HEK293 (cell line): ENCODE data around the gene PKM.

Source experiments
- CTCF ChIA-PET: fragments of 350-600 bp; formaldehyde crosslinking; extraction: SDS; loops from one replicate; lab custom pipeline; 2021; ENCODE audit warnings: antibody characterized with exemption; lab: Yijun Ruan, JAX
- POLR2A ChIA-PET: fragments of 300-600 bp; formaldehyde crosslinking; extraction: SDS; loops from one replicate; lab custom pipeline; 2020; ENCODE audit warnings: antibody characterized with exemption, inconsistent platforms; lab: Yijun Ruan, JAX
- H3K27ac ChIP-seq: fragments of 200-500 bp; sonication (Bioruptor generic); 2 replicates; pipeline ENCODE4 v1.5.1; 2014; ENCODE audit warnings: low read depth, low read length, control low read depth, inconsistent platforms; ENCODE audit errors: extremely low read depth
- H3K36me3 ChIP-seq, 2 experiments: fragments of 200-500 bp in 1 of 2; sonication (Bioruptor generic) in 1 of 2; 1 replicate in 1 of 2; 2 replicates in 1 of 2; pipeline ENCODE4 v1.5.1; 2014 to 2017; ENCODE audit warnings: inconsistent platforms in 2 of 2, low read length in 2 of 2; ENCODE audit not compliant: control insufficient read depth in 2 of 2, insufficient read depth in 1 of 2
- H3K4me1 ChIP-seq: fragments of 200-500 bp; sonication (Bioruptor generic); 2 replicates; pipeline ENCODE4 v1.5.1; 2014; ENCODE audit warnings: mild to moderate bottlenecking, low read length, inconsistent platforms; ENCODE audit not compliant: control insufficient read depth, insufficient read depth
- H3K4me3 ChIP-seq: 2 replicates; pipeline ENCODE4 v1.5.1; 2011; ENCODE audit warnings: low read depth, mild to moderate bottlenecking, control low read depth, low read length, moderate library complexity
- H3K9me3 ChIP-seq: fragments of 200-500 bp; sonication (Bioruptor generic); 2 replicates; pipeline ENCODE4 v1.5.1; 2014; ENCODE audit warnings: low read depth, low read length, inconsistent platforms; ENCODE audit not compliant: control insufficient read depth, insufficient read depth
- BCL11B ChIP-seq: fragments of 450-650 bp; formaldehyde crosslinking; IDR thresholded peaks from 2 replicates; pipeline ENCODE4 v1.5.1; 2016; ENCODE audit warnings: low read depth, missing biosample characterization, missing genetic modification characterization
- GLIS1 ChIP-seq: fragments of 450-650 bp; formaldehyde crosslinking; IDR thresholded peaks from 2 replicates; pipeline ENCODE4 v1.5.1; 2016; ENCODE audit warnings: missing biosample characterization, missing genetic modification characterization
- RBAK ChIP-seq: fragments of 450-650 bp; formaldehyde crosslinking; IDR thresholded peaks from 2 replicates; pipeline ENCODE4 v1.5.1; 2016; ENCODE audit warnings: missing biosample characterization, missing genetic modification characterization
- ZIC2 ChIP-seq: fragments of 450-650 bp; formaldehyde crosslinking; IDR thresholded peaks from 2 replicates; pipeline ENCODE4 v1.5.1; 2016; ENCODE audit warnings: missing biosample characterization, missing genetic modification characterization
- ZNF10 ChIP-seq: fragments of 450-650 bp; formaldehyde crosslinking; IDR thresholded peaks from 2 replicates; pipeline ENCODE4 v1.5.1; 2017; ENCODE audit warnings: missing biosample characterization, missing genetic modification characterization
- ZNF112 ChIP-seq: fragments of 450-650 bp; formaldehyde crosslinking; IDR thresholded peaks from 2 replicates; pipeline ENCODE4 v1.5.0; 2017; ENCODE audit warnings: missing biosample characterization, missing genetic modification characterization
- ZNF211 ChIP-seq: fragments of 450-650 bp; formaldehyde crosslinking; IDR thresholded peaks from 2 replicates; pipeline ENCODE4 v1.5.1; 2016; ENCODE audit warnings: low read depth, missing biosample characterization, missing genetic modification characterization
- ZNF223 ChIP-seq: fragments of 450-650 bp; formaldehyde crosslinking; IDR thresholded peaks from 2 replicates; pipeline ENCODE4 v1.5.1; 2016; ENCODE audit warnings: missing biosample characterization, missing genetic modification characterization
- ZNF302 ChIP-seq: fragments of 450-650 bp; formaldehyde crosslinking; IDR thresholded peaks from 2 replicates; pipeline ENCODE4 v1.5.1; 2016; ENCODE audit warnings: missing biosample characterization, missing genetic modification characterization, low read depth
- ZNF37A ChIP-seq: fragments of 450-650 bp; IDR thresholded peaks from 2 replicates; pipeline ENCODE4 v1.5.1; 2018; ENCODE audit warnings: missing biosample characterization, missing genetic modification characterization
- ZNF530 ChIP-seq: fragments of 450-650 bp; formaldehyde crosslinking; IDR thresholded peaks from 2 replicates; pipeline ENCODE4 v1.5.1; 2016; ENCODE audit warnings: low read depth, missing biosample characterization, missing genetic modification characterization
- ZNF600 ChIP-seq: fragments of 450-650 bp; formaldehyde crosslinking; IDR thresholded peaks from 2 replicates; pipeline ENCODE4 v1.5.1; 2016; ENCODE audit warnings: missing biosample characterization, missing genetic modification characterization
- TF ChIP-seq, protein P1 (sequence below): fragments of 450-650 bp; formaldehyde crosslinking; IDR thresholded peaks from 2 replicates; pipeline ENCODE4 v1.5.1; 2016; ENCODE audit warnings: missing biosample characterization, missing genetic modification characterization
- TF ChIP-seq, protein P2 (sequence below): fragments of 450-650 bp; formaldehyde crosslinking; IDR thresholded peaks from 2 replicates; pipeline ENCODE4 v1.5.1; 2016; ENCODE audit warnings: missing biosample characterization, missing genetic modification characterization
- TF ChIP-seq, protein P3 (sequence below): fragments of 450-650 bp; formaldehyde crosslinking; IDR thresholded peaks from 2 replicates; pipeline ENCODE4 v1.5.1; 2017; ENCODE audit warnings: missing biosample characterization, missing genetic modification characterization

The PKM gene

DNA sequence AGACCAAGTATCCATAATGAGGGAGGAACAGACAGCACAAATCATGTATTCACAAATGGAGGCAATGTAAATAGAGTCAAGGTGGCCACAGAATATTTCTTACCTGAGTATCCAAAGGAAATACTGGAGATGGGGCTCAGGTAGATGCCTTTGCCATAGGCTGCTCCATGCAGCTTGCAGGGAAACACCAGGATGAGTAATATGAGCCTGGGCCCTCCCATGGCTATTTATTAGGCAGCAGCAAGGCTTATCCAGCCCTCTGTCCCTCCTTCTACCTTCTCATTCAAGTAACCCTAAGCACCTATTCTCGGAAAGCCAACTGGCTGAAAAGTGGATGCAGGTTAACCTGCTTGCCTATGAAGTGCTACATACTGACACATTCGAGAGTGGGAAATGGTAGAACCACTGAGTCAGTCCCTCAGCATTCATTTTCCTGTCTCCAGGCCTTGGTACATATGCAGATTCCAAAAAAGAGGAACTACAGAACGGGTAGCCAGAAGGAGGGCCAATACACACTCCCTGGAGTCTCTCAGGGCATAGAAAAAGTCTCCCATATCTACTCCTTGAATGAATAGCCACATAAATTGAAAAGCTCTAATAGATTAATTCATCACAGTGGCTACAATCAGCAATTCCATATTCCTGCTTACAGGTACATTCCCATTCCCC is 18.3 kb upstream of the PKM start:
- TF ChIP-seq RBAK (tag by site-specific recombination) (no peak), ZNF211 (tag by site-specific recombination) (no peak), ZNF112 (tag by site-specific recombination) (no peak), BCL11B (tag by site-specific recombination) (no peak), ZNF530 (tag by site-specific recombination) (no peak), GLIS1 (no peak), ZNF223 (tag by site-specific recombination) (no peak)
- TF ChIP-seq, protein P1, sequence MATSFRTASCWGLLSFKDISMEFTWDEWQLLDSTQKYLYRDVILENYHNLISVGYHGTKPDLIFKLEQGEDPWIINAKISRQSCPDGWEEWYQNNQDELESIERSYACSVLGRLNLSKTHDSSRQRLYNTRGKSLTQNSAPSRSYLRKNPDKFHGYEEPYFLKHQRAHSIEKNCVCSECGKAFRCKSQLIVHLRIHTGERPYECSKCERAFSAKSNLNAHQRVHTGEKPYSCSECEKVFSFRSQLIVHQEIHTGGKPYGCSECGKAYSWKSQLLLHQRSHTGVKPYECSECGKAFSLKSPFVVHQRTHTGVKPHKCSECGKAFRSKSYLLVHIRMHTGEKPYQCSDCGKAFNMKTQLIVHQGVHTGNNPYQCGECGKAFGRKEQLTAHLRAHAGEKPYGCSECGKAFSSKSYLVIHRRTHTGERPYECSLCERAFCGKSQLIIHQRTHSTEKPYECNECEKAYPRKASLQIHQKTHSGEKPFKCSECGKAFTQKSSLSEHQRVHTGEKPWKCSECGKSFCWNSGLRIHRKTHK, result no peak
- TF ChIP-seq, protein P2, sequence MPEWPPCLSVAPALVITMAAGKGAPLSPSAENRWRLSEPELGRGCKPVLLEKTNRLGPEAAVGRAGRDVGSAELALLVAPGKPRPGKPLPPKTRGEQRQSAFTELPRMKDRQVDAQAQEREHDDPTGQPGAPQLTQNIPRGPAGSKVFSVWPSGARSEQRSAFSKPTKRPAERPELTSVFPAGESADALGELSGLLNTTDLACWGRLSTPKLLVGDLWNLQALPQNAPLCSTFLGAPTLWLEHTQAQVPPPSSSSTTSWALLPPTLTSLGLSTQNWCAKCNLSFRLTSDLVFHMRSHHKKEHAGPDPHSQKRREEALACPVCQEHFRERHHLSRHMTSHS (tag by site-specific recombination), result no peak
- Histone ChIP-seq H3K36me3 (peaks cover 73 to 95% of the 10 kb centered on the region in 2 experiments), H3K4me1 (no peaks in the 10 kb centered on the region), H3K27ac (no peak overlapping the region), H3K4me3 (no peak overlapping the region), H3K9me3 (no peaks in the 10 kb centered on the region)
- CTCF ChIA-PET, result no interaction called here
- POLR2A ChIA-PET, result interaction anchor here (0.5 to 0.7 kb wide), 3 partner anchors 9 to 22 kb away, joined by 3 to 4 read pairs (median 3); no protein-coding TSS in a partner anchor

DNA sequence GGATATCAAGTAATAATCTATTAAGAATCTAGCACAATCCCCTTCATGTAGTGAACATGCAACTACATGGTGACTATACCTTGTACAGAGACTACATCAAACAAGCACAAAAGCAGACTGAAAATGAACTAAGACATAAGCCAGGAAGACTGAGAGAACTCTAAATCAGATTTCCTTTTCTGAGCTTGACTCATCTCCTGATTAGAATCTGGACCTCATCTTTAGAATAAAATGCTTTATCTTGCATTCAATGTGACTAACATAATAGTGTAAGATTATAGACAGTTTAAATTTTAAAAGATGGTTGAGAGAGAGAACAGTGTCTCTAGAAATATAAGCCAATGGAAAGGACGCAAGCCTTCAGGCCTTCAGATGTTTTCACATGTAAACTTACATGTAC is 17.5 kb upstream of the PKM start:
- Histone ChIP-seq H3K9me3 (no peaks in the 10 kb centered on the region), H3K4me3 (no peak overlapping the region)
- ChIA-PET POLR2A (interaction anchor here (0.6 to 0.7 kb wide), 2 partner anchors 8 to 19 kb away, joined by 3 to 6 read pairs; no protein-coding TSS in a partner anchor), CTCF (no interaction called here)
- TF ChIP-seq ZNF37A, result no peak
- no peak for TF ChIP-seq ZNF302 (tag by site-specific recombination)
- no peak for TF ChIP-seq ZNF10 (tag by site-specific recombination)
- TF ChIP-seq, all 188 proteins: peak for 0
- H3K4me1 ChIP-seq, result no peaks in the 10 kb centered on the region
- no peak overlapping the region for H3K27ac ChIP-seq
- peaks cover 73 to 92% of the 10 kb centered on the region in 2 experiments for H3K36me3 ChIP-seq

DNA sequence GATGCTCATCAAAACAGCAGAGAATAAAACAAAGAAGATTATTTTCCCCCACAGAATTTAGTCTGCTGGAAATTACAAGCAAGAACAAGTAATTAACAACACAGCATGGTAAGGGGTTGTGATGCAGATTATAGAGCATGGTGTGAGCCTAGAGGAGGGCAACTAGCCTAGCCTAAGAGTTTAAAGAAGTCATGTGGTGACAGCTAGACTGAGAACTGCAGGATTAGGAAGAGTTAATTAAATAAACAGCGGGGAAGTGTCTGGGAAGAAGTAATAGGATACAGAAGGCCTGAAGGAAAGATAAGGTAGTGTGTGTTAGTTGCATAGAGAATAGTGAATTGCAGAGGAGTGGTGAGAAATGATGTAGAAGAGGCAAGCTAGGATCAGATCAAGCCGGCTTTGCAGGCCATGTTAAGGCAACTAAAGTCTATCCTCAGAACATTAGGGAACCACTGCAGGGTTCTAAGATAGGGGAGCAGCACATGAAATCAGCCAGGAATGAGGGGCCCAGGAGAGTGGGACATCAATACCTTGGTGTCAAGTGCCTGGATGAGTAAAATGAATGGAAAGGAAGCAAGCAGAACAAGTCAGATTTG is 11.9 kb upstream of the PKM start:
- H3K36me3 ChIP-seq, result peaks cover 55 to 62% of the 10 kb centered on the region in 2 experiments
- POLR2A ChIA-PET, result interaction anchor here (0.6 to 6.9 kb wide), 4 partner anchors 12 to 21 kb away, joined by 3 to 66 read pairs (median 4); partner anchors contain the start of gene PKM
- H3K27ac ChIP-seq, result no peak overlapping the region; the same call in 1 of the 2 replicates
- TF ChIP-seq ZNF600 (tag by site-specific recombination), result 0 out of 2 replicates have a peak, but pooled peaks have one; percentile 13
- peak; percentile 87 for TF ChIP-seq ZIC2 (tag by site-specific recombination)
- TF ChIP-seq, protein P3, sequence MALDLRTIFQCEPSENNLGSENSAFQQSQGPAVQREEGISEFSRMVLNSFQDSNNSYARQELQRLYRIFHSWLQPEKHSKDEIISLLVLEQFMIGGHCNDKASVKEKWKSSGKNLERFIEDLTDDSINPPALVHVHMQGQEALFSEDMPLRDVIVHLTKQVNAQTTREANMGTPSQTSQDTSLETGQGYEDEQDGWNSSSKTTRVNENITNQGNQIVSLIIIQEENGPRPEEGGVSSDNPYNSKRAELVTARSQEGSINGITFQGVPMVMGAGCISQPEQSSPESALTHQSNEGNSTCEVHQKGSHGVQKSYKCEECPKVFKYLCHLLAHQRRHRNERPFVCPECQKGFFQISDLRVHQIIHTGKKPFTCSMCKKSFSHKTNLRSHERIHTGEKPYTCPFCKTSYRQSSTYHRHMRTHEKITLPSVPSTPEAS, result no peak
- TF ChIP-seq, all 188 proteins: peak for 2
- peaks cover 6% of the 10 kb centered on the region; the same call in 1 of the 2 replicates for H3K4me1 ChIP-seq
- no peak overlapping the region for H3K4me3 ChIP-seq
- H3K9me3 ChIP-seq, result no peaks in the 10 kb centered on the region
- CTCF ChIA-PET, result interaction anchor here (1.3 to 1.9 kb wide), 2 partner anchors 16 to 479 kb away, joined by 3 to 13 read pairs; no protein-coding TSS in a partner anchor
